GM18873 (cell line): Measurements from ENCODE around the gene BMX.

Source experiments
- ATAC-seq: cut with Tn5 transposase; IDR thresholded peaks from one replicate; pipeline ENCODE4 v1.9.1; 2021; ENCODE audit warnings: mild to moderate bottlenecking, moderate library complexity, moderate number of reproducible peaks; ENCODE audit not compliant: unreplicated experiment, low FRiP score

BMX gene

GRCh38 chrX:15505101-15505500, 4.5 kb downstream of the BMX start:
- no peak for ATAC-seq

- ATAC-seq = no peak
These were observed 6.4 kb downstream of the BMX start for GRCh38 chrX:15507005-15507404.

GRCh38 chrX:15509845-15510244, 9.2 kb downstream of the BMX start:
- no peak for ATAC-seq

- no peak for ATAC-seq
These were observed 11.0 kb downstream of the BMX start for GRCh38 chrX:15511563-15511962.

- ATAC-seq = no peak
These were observed 11.9 kb downstream of the BMX start for GRCh38 chrX:15512401-15512965.

GRCh38 chrX:15514279-15514678, 13.7 kb downstream of the BMX start:
- no peak for ATAC-seq

- ATAC-seq = no peak
These were observed 15.3 kb downstream of the BMX start for GRCh38 chrX:15515931-15516330.

GRCh38 chrX:15522464-15522863, 21.9 kb downstream of the BMX start:
- ATAC-seq = no peak

- no peak for ATAC-seq
These were observed 22.5 kb downstream of the BMX start for GRCh38 chrX:15523088-15523487.

- no peak for ATAC-seq
These were observed 23.8 kb downstream of the BMX start for GRCh38 chrX:15524417-15524816.

- ATAC-seq = no peak
These were observed 25.2 kb downstream of the BMX start for GRCh38 chrX:15525664-15526416.

- no peak for ATAC-seq
These were observed 28.6 kb downstream of the BMX start for GRCh38 chrX:15529165-15529564.

- ATAC-seq = no peak
These were observed 29.7 kb downstream of the BMX start for GRCh38 chrX:15530318-15530717.

GRCh38 chrX:15546745-15547144, 46.1 kb downstream of the BMX start:
- no peak for ATAC-seq

GRCh38 chrX:15547356-15547755, 46.7 kb downstream of the BMX start:
- ATAC-seq = no peak

- ATAC-seq = no peak
These were observed 48.8 kb downstream of the BMX start for GRCh38 chrX:15549189-15550012.

- no peak for ATAC-seq
These were observed 58.6 kb downstream of the BMX start for GRCh38 chrX:15559227-15559626.

GRCh38 chrX:15560924-15561323, 60.3 kb downstream of the BMX start:
- no peak for ATAC-seq

- ATAC-seq = no peak
These were observed 62.4 kb downstream of the BMX start for GRCh38 chrX:15563056-15563455.

GRCh38 chrX:15564981-15565579, 64.5 kb downstream of the BMX start:
- no peak for ATAC-seq

GRCh38 chrX:15566244-15566643, 65.6 kb downstream of the BMX start:
- ATAC-seq = no peak
